HepG2 (cell line): ENCODE results near the gene TP53TG5. TPM values are rescaled to one million over a fixed set of nuclear protein-coding genes. Genes with fewer than 3 reads are reported as not detected.
A peak's percentile ranks its signal among the peaks of the same experiment; 100 is the strongest.

Experiments
- KDM4B ChIP-seq: sonication (generic); formaldehyde crosslinking; IDR thresholded peaks from 2 replicates; pipeline ENCODE4 v1.4.0; 2020; ENCODE audit warnings: missing genetic modification reagents
- MED1 ChIP-seq: sonication (generic); formaldehyde crosslinking; IDR thresholded peaks from 2 replicates; pipeline ENCODE4 v1.4.0; 2020; ENCODE audit warnings: missing genetic modification reagents
- SOX13 ChIP-seq, 3 experiments: fragments of 450-650 bp in 1 of 3; sonication (generic) in 1 of 3; formaldehyde crosslinking in 1 of 3; IDR thresholded peaks in 2 of 3; conservative IDR thresholded peaks in 1 of 3; 2 replicates each; pipeline versions ENCODE4 v1.5.0 to v1.6.1; 2016 to 2020; ENCODE audit warnings: antibody characterized with exemption in 1 of 3, mild to moderate bottlenecking in 1 of 3, missing compliant biosample characterization in 1 of 3, missing genetic modification reagents in 1 of 3, moderate library complexity in 1 of 3
- ZBTB7B ChIP-seq: sonication (generic); formaldehyde crosslinking; IDR thresholded peaks from 2 replicates; pipeline ENCODE4 v1.4.0; 2020; ENCODE audit warnings: missing genetic modification reagents
- polyA plus RNA-seq, 8 experiments: library from polyadenylated mRNA; depleted of rRNA in 3 of 8; stranded (reverse) in 7 of 8; unstranded in 1 of 8; fragments of >200 nt; fragmentation: Illumina TruSeq in 4 of 8; extraction: Trizol in 4 of 8; gene quantifications; 2 replicates each; pipeline versions ENCODE4 v1.2.1 to v1.2.3, GENCODE V29; 2011 to 2016; ENCODE audit warnings: low read depth in 4 of 8, missing spikeins in 1 of 8, mixed read lengths in 1 of 8; ENCODE audit not compliant: insufficient read depth in 1 of 8
- total RNA-seq, 5 experiments: library from RNA; depleted of rRNA; stranded (reverse); fragments of >200 nt; fragmentation: Illumina TruSeq; extraction: Trizol; gene quantifications; 2 replicates each; pipeline ENCODE4 v1.2.3, GENCODE V29; 2016; ENCODE audit warnings: low read depth in 1 of 5
- TF ChIP-seq, protein P1 (sequence below): sonication (generic); formaldehyde crosslinking; IDR thresholded peaks from 2 replicates; pipeline ENCODE4 v1.4.0; 2020; ENCODE audit warnings: missing genetic modification reagents, mild to moderate bottlenecking, borderline replicate concordance
- TF ChIP-seq, protein P2 (sequence below), 2 experiments: sonication (generic) in 1 of 2; formaldehyde crosslinking in 1 of 2; IDR thresholded peaks; 2 replicates each; pipeline versions ENCODE4 v1.6.1 to v1.9.0; 2014 to 2022; ENCODE audit warnings: antibody characterized with exemption in 1 of 2, borderline replicate concordance in 1 of 2, inconsistent platforms in 1 of 2, low read depth in 1 of 2, missing genetic modification reagents in 1 of 2

The TP53TG5 gene
- total and polyA plus RNA-seq, 2 of the 13 experiments (the other 11 are each of a cell fraction or from before 2014, with no cell fraction given): 0.11 TPM; not detected in 1

DNA sequence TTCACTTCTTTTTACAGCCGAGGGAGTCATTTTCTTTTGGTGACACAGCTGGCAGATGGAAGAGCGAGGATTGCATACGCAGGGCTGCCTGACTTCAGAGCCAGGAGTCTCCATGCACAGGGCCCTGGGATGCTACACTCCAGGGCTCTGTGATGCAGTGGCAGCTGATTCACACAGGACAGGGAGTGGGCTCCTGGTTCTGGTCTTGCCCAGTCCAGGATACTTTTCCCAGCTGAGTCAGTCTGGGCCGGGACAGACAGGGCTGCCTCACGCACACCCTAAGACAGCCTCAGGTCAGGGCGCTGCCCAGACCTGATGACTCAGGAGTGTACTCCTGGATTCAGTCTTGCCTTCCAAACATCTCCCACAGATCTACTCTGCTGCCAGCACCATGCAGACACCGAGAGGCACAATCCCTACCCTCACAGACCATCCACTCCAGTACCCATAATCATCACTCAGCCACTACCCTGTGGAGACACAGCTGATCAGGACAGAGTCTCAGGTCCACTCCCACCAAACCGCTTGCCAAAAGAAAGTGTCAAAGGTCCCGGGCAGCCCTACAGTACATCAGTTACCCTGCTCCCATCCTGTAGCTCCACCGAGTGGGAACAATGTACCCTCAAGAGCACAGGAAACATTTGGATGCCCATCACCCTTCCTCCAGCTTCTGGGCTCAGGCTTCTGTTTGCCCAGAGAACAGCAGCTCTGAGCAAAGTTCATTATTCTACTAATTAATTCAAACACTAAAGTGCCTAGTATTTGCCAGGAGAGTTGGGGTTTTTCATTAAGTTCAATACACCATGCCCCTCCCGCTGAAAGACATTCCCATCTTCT is 41.4 kb downstream of the TP53TG5 start (continued):
- TF ChIP-seq KDM4B (CRISPR knock-in tag) (0 out of 2 replicates have a peak, but pooled peaks have one; percentile 4), SOX13 (IDR thresholded peaks at IDR 0.05) (peak; percentile 42; the same call in 1 of the 2 replicates), SOX13 (CRISPR knock-in tag; conservative IDR thresholded peaks at IDR 0.05 in 1 of 2, IDR thresholded peaks at IDR 0.05 in 1 of 2) (peak in 1 of 2 experiments; percentile 61; a peak in 2 of 4 replicates), MED1 (no peak), ZBTB7B (CRISPR knock-in tag) (0 out of 2 replicates have a peak, but pooled peaks have one; percentile 34)
- TF ChIP-seq, protein P1, sequence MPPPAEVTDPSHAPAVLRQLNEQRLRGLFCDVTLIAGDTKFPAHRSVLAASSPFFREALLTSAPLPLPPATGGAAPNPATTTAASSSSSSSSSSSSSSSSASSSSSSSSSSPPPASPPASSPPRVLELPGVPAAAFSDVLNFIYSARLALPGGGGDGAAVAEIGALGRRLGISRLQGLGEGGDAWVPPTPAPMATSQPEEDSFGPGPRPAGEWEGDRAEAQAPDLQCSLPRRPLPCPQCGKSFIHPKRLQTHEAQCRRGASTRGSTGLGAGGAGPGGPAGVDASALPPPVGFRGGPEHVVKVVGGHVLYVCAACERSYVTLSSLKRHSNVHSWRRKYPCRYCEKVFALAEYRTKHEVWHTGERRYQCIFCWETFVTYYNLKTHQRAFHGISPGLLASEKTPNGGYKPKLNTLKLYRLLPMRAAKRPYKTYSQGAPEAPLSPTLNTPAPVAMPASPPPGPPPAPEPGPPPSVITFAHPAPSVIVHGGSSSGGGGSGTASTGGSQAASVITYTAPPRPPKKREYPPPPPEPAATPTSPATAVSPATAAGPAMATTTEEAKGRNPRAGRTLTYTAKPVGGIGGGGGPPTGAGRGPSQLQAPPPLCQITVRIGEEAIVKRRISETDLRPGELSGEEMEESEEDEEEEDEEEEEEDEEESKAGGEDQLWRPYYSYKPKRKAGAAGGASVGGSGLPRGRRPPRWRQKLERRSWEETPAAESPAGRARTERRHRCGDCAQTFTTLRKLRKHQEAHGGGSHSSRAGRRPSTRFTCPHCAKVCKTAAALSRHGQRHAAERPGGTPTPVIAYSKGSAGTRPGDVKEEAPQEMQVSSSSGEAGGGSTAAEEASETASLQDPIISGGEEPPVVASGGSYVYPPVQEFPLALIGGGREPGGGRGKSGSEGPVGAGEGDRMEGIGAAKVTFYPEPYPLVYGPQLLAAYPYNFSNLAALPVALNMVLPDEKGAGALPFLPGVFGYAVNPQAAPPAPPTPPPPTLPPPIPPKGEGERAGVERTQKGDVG (CRISPR knock-in tag): no peak; the same call in 1 of the 2 replicates
- TF ChIP-seq, protein P2, sequence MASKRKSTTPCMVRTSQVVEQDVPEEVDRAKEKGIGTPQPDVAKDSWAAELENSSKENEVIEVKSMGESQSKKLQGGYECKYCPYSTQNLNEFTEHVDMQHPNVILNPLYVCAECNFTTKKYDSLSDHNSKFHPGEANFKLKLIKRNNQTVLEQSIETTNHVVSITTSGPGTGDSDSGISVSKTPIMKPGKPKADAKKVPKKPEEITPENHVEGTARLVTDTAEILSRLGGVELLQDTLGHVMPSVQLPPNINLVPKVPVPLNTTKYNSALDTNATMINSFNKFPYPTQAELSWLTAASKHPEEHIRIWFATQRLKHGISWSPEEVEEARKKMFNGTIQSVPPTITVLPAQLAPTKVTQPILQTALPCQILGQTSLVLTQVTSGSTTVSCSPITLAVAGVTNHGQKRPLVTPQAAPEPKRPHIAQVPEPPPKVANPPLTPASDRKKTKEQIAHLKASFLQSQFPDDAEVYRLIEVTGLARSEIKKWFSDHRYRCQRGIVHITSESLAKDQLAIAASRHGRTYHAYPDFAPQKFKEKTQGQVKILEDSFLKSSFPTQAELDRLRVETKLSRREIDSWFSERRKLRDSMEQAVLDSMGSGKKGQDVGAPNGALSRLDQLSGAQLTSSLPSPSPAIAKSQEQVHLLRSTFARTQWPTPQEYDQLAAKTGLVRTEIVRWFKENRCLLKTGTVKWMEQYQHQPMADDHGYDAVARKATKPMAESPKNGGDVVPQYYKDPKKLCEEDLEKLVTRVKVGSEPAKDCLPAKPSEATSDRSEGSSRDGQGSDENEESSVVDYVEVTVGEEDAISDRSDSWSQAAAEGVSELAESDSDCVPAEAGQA (IDR thresholded peaks at IDR 0.05; ENCODE audit: low read depth): no peak
- TF ChIP-seq, protein P2 (CRISPR knock-in tag; IDR thresholded peaks at IDR 0.05; ENCODE audit: borderline replicate concordance): no peak
